Mesothelial cell of epicardium (in vitro differentiated cells): ENCODE measurements around the gene ELMOD1. TPM values are rescaled to one million over a fixed set of nuclear protein-coding genes. Genes with fewer than 3 reads are reported as not detected.

ENCODE experiments used
- DNase-seq, 2 experiments: peaks; one replicate each; pipeline ENCODE4 v3.0.0; 2021; ENCODE audit warnings: low spot score in 2 of 2; ENCODE audit not compliant: unreplicated experiment in 2 of 2
- H3K27ac Mint-ChIP-seq: 2 replicates; pipeline ENCODE4 v1.8.0; 2021; ENCODE audit warnings: mixed read lengths
- H3K27me3 Mint-ChIP-seq: 2 replicates; pipeline ENCODE4 v1.8.0; 2021; ENCODE audit warnings: low read depth, mixed read lengths
- H3K36me3 Mint-ChIP-seq: 2 replicates; pipeline ENCODE4 v1.8.0; 2021; ENCODE audit warnings: mixed read lengths
- H3K4me1 Mint-ChIP-seq: 2 replicates; pipeline ENCODE4 v1.8.0; 2021; ENCODE audit warnings: mixed read lengths
- H3K4me3 Mint-ChIP-seq: 2 replicates; pipeline ENCODE4 v1.8.0; 2021; ENCODE audit warnings: mild to moderate bottlenecking, moderate library complexity, mixed read lengths
- H3K9me3 Mint-ChIP-seq: 2 replicates; pipeline ENCODE4 v1.8.0; 2021; ENCODE audit warnings: mixed read lengths
- total RNA-seq: library from RNA; stranded (reverse); gene quantifications from 3 replicates; pipeline ENCODE4 v1.2.1, GENCODE V29; 2021
- TF ChIP-seq, protein P1 (sequence below): fragments of 200-600 bp; sonication (generic); IDR thresholded peaks from one replicate; pipeline ENCODE4 v1.5.0; 2021; ENCODE audit warnings: antibody characterized with exemption; ENCODE audit not compliant: unreplicated experiment

Gene ELMOD1
- total RNA-seq, 1 donor from 2014 or later, result 0.69 TPM

GRCh38 chr11:107550304-107550703, 40.6 kb upstream of the ELMOD1 start:
- Mint-ChIP-seq H3K36me3 (peaks cover 10% of the 10 kb centered on the region), H3K27ac (no peak overlapping the region), H3K27me3 (no peaks in the 10 kb centered on the region), H3K9me3 (no peaks in the 10 kb centered on the region), H3K4me3 (no peak overlapping the region), H3K4me1 (peaks cover 19% of the 10 kb centered on the region)
- DNase-seq, result no peak
- TF ChIP-seq, protein P1, sequence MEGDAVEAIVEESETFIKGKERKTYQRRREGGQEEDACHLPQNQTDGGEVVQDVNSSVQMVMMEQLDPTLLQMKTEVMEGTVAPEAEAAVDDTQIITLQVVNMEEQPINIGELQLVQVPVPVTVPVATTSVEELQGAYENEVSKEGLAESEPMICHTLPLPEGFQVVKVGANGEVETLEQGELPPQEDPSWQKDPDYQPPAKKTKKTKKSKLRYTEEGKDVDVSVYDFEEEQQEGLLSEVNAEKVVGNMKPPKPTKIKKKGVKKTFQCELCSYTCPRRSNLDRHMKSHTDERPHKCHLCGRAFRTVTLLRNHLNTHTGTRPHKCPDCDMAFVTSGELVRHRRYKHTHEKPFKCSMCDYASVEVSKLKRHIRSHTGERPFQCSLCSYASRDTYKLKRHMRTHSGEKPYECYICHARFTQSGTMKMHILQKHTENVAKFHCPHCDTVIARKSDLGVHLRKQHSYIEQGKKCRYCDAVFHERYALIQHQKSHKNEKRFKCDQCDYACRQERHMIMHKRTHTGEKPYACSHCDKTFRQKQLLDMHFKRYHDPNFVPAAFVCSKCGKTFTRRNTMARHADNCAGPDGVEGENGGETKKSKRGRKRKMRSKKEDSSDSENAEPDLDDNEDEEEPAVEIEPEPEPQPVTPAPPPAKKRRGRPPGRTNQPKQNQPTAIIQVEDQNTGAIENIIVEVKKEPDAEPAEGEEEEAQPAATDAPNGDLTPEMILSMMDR, result no peak

GRCh38 chr11:107561688-107562087, 29.3 kb upstream of the ELMOD1 start:
- DNase-seq, result no peak
- no peak overlapping the region for H3K27ac Mint-ChIP-seq
- no peaks in the 10 kb centered on the region for H3K27me3 Mint-ChIP-seq
- no peak overlapping the region for H3K4me3 Mint-ChIP-seq
- H3K36me3 Mint-ChIP-seq, result no peaks in the 10 kb centered on the region
- TF ChIP-seq, protein P1, result no peak
- H3K4me1 Mint-ChIP-seq, result peaks cover 29% of the 10 kb centered on the region
- H3K9me3 Mint-ChIP-seq, result no peaks in the 10 kb centered on the region

GRCh38 chr11:107562647-107563208, 28.2 kb upstream of the ELMOD1 start:
- no peak for DNase-seq
- Mint-ChIP-seq H3K27me3 (no peaks in the 10 kb centered on the region), H3K4me3 (no peak overlapping the region), H3K4me1 (peaks cover 36% of the 10 kb centered on the region), H3K36me3 (no peaks in the 10 kb centered on the region), H3K27ac (no peak overlapping the region), H3K9me3 (no peaks in the 10 kb centered on the region)
- TF ChIP-seq, protein P1, result no peak

- Mint-ChIP-seq H3K27me3 (no peaks in the 10 kb centered on the region), H3K36me3 (no peaks in the 10 kb centered on the region), H3K9me3 (no peaks in the 10 kb centered on the region), H3K27ac (no peak overlapping the region), H3K4me1 (peaks cover 37% of the 10 kb centered on the region), H3K4me3 (peak overlapping the region; percentile 30)
- no peak for DNase-seq
- TF ChIP-seq, protein P1, result peak; percentile 62
Observed at GRCh38 chr11:107563702-107564101, 27.2 kb upstream of the ELMOD1 start.

GRCh38 chr11:107564877-107565218, 26.1 kb upstream of the ELMOD1 start:
- Mint-ChIP-seq H3K4me3 (peak overlapping the region; percentile 85), H3K36me3 (no peaks in the 10 kb centered on the region), H3K27me3 (no peaks in the 10 kb centered on the region), H3K9me3 (no peaks in the 10 kb centered on the region), H3K4me1 (peaks cover 37% of the 10 kb centered on the region), H3K27ac (peak overlapping the region; percentile 63)
- TF ChIP-seq, protein P1, result no peak
- no peak for DNase-seq
